Measurements from ENCODE around the gene RCE1.

DNA sequence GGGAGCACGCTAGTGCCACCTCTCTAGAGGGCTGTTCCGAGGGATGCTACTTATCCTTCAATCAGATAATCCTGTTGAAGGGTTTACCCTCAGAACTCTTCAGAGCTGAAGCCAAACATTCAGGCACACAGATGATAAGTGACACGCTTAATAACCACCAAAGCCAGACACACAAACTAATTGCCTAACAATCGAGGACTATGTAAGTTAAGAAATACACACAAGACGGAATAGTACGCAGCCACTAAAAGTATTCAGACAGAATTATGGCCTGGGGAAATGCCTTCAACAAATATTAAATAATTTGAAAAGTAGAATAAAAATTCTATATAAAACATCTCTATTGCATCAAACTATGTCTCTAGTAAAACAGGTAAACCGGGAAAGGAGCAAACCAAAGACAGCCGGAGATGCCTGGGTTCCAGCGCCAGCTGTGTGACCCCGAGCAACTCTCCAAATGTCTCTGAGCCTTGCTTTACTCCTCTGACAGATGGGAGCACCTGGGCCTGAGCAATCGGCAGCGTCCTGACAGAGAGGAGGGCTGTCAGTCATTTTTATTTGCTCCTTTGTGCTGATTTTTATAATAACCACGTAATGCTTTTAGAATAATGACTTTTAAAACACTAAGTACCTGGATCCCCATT is 25.0 kb downstream of the RCE1 start:
- TF ChIP-seq, protein P1, sequence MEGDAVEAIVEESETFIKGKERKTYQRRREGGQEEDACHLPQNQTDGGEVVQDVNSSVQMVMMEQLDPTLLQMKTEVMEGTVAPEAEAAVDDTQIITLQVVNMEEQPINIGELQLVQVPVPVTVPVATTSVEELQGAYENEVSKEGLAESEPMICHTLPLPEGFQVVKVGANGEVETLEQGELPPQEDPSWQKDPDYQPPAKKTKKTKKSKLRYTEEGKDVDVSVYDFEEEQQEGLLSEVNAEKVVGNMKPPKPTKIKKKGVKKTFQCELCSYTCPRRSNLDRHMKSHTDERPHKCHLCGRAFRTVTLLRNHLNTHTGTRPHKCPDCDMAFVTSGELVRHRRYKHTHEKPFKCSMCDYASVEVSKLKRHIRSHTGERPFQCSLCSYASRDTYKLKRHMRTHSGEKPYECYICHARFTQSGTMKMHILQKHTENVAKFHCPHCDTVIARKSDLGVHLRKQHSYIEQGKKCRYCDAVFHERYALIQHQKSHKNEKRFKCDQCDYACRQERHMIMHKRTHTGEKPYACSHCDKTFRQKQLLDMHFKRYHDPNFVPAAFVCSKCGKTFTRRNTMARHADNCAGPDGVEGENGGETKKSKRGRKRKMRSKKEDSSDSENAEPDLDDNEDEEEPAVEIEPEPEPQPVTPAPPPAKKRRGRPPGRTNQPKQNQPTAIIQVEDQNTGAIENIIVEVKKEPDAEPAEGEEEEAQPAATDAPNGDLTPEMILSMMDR (tag by site-specific recombination; IDR thresholded peaks at IDR 0.05) = no peak
- no peak for TF ChIP-seq BCL11A (tag by site-specific recombination; IDR thresholded peaks at IDR 0.05; ENCODE audit: low read depth)
- no peak for TF ChIP-seq ZNF658 (tag by site-specific recombination; IDR thresholded peaks at IDR 0.05)
- no peak for TF ChIP-seq ZNF558 (tag by site-specific recombination; IDR thresholded peaks at IDR 0.05)
- TF ChIP-seq, protein P2, sequence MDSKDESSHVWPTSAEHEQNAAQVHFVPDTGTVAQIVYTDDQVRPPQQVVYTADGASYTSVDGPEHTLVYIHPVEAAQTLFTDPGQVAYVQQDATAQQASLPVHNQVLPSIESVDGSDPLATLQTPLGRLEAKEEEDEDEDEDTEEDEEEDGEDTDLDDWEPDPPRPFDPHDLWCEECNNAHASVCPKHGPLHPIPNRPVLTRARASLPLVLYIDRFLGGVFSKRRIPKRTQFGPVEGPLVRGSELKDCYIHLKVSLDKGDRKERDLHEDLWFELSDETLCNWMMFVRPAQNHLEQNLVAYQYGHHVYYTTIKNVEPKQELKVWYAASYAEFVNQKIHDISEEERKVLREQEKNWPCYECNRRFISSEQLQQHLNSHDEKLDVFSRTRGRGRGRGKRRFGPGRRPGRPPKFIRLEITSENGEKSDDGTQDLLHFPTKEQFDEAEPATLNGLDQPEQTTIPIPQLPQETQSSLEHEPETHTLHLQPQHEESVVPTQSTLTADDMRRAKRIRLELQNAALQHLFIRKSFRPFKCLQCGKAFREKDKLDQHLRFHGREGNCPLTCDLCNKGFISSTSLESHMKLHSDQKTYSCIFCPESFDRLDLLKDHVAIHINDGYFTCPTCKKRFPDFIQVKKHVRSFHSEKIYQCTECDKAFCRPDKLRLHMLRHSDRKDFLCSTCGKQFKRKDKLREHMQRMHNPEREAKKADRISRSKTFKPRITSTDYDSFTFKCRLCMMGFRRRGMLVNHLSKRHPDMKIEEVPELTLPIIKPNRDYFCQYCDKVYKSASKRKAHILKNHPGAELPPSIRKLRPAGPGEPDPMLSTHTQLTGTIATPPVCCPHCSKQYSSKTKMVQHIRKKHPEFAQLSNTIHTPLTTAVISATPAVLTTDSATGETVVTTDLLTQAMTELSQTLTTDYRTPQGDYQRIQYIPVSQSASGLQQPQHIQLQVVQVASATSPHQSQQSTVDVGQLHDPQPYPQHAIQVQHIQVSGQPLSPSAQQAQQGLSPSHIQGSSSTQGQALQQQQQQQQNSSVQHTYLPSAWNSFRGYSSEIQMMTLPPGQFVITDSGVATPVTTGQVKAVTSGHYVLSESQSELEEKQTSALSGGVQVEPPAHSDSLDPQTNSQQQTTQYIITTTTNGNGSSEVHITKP (tag by site-specific recombination; IDR thresholded peaks at IDR 0.05) = no peak
- TF ChIP-seq ZNF561 (tag by site-specific recombination; IDR thresholded peaks at IDR 0.05; ENCODE audit: borderline replicate concordance) = no peak
- TF ChIP-seq, protein P3, sequence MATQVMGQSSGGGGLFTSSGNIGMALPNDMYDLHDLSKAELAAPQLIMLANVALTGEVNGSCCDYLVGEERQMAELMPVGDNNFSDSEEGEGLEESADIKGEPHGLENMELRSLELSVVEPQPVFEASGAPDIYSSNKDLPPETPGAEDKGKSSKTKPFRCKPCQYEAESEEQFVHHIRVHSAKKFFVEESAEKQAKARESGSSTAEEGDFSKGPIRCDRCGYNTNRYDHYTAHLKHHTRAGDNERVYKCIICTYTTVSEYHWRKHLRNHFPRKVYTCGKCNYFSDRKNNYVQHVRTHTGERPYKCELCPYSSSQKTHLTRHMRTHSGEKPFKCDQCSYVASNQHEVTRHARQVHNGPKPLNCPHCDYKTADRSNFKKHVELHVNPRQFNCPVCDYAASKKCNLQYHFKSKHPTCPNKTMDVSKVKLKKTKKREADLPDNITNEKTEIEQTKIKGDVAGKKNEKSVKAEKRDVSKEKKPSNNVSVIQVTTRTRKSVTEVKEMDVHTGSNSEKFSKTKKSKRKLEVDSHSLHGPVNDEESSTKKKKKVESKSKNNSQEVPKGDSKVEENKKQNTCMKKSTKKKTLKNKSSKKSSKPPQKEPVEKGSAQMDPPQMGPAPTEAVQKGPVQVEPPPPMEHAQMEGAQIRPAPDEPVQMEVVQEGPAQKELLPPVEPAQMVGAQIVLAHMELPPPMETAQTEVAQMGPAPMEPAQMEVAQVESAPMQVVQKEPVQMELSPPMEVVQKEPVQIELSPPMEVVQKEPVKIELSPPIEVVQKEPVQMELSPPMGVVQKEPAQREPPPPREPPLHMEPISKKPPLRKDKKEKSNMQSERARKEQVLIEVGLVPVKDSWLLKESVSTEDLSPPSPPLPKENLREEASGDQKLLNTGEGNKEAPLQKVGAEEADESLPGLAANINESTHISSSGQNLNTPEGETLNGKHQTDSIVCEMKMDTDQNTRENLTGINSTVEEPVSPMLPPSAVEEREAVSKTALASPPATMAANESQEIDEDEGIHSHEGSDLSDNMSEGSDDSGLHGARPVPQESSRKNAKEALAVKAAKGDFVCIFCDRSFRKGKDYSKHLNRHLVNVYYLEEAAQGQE (tag by site-specific recombination; IDR thresholded peaks at IDR 0.05) = no peak
- TF ChIP-seq ZNF76 (tag by site-specific recombination; IDR thresholded peaks at IDR 0.05; ENCODE audit: borderline replicate concordance, low read depth) = no peak
- no peak for TF ChIP-seq ZNF747 (tag by site-specific recombination; IDR thresholded peaks at IDR 0.05)
- TF ChIP-seq, protein P4, sequence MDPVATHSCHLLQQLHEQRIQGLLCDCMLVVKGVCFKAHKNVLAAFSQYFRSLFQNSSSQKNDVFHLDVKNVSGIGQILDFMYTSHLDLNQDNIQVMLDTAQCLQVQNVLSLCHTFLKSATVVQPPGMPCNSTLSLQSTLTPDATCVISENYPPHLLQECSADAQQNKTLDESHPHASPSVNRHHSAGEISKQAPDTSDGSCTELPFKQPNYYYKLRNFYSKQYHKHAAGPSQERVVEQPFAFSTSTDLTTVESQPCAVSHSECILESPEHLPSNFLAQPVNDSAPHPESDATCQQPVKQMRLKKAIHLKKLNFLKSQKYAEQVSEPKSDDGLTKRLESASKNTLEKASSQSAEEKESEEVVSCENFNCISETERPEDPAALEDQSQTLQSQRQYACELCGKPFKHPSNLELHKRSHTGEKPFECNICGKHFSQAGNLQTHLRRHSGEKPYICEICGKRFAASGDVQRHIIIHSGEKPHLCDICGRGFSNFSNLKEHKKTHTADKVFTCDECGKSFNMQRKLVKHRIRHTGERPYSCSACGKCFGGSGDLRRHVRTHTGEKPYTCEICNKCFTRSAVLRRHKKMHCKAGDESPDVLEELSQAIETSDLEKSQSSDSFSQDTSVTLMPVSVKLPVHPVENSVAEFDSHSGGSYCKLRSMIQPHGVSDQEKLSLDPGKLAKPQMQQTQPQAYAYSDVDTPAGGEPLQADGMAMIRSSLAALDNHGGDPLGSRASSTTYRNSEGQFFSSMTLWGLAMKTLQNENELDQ (tag by site-specific recombination; IDR thresholded peaks at IDR 0.05; ENCODE audit: low read depth) = no peak
- no peak for TF ChIP-seq ZNF350 (tag by site-specific recombination; IDR thresholded peaks at IDR 0.05)
- TF ChIP-seq, protein P5, sequence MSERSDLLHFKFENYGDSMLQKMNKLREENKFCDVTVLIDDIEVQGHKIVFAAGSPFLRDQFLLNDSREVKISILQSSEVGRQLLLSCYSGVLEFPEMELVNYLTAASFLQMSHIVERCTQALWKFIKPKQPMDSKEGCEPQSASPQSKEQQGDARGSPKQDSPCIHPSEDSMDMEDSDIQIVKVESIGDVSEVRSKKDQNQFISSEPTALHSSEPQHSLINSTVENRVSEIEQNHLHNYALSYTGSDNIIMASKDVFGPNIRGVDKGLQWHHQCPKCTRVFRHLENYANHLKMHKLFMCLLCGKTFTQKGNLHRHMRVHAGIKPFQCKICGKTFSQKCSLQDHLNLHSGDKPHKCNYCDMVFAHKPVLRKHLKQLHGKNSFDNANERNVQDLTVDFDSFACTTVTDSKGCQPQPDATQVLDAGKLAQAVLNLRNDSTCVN (tag by site-specific recombination; optimal IDR thresholded peaks at IDR 0.05) = no peak
